Superior temporal gyrus (tissue), 1 donor: ENCODE measurements around the gene IL18.
"Not testable (repeated sequence)": the region's sequence is repeated elsewhere in the genome, so short reads cannot be mapped to it uniquely, and the experiment has no call there.

Source experiments
- DNase-seq: peaks from one replicate; pipeline ENCODE4 v3.0.0-alpha.2; 2016; ENCODE audit errors: extremely low spot score

Gene IL18

DNA sequence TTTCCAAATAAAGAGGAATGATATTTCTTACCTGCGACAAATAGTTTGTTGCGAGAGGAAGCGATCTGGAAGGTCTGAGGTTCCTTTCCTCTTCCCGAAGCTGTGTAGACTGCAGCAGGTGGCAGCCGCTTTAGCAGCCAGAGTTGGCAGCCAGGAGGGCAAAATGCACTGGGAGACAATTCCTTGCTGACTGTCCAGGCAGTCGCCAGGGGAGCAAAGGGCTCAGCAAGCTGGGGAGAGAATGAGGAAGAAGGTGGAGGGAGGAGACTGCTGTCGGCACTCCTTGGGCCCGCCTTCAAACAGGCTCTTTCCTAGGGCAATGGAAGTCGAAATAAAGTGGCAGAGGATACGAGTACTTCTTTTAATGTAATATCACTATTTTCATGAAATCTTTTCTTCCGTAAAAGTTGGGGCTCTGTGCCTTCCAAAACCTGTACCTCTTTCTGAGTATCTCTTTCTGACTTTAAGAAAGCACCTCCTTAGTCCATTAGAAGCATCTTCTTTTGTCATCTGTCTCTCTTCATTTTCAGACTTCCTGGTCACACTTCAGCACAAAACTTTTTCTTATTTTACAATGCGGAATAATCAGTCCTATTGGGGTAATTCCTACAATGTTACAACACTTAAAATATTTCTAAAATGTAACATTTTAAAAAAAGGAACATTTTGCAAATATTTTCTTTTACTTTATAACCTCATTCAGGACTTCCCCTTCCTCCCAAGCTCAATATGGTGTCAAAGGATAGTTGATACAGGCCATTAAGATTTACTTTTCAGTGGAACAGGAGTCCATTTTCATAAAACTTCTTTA lies at the start of gene IL18:
Gene IL18, minus strand, starts transcription at position 220 of the 811 bp plus-strand sequence. CDS start 9,041 bp downstream, outside the sequence.
- no peak for DNase-seq

DNA sequence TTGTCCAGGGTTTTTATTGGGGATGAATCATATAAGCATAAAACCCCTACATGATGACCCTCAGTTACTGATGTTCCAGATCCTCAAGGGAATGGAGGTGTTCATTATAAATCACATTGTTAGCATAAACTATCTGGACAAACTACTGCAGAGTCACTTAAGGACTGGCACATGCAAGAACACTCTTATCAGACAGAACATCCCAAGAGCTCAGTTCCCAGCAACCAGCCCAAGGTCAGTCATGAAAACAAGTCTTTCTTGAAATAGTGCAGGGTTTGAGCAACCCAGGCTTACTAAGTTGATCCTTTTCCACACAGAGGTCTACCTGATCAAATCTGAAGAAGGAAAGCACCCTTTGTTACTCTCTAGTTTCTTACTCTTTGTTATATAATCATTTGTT lies 48.8 kb upstream of the IL18 start:
- no peak for DNase-seq

DNA sequence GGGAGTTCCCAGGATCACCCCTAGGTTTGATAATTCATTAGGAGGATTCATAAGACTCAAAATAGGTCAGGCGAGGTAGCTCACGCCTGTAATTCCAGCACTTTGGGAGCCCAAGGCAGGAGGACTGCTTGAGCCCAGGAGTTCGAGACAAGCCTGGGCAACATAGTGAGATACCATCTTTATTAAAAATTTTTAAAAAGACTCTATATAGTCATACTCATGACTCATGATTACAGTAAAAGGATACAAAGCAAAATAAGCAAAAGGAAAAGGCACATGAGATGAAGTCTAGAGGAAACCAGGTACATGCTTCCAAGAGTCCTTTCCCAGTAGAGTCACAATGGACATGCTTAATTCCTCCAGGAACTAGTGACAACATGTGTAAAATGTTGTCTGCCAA lies 48.4 kb upstream of the IL18 start:
- DNase-seq: no peak

DNA sequence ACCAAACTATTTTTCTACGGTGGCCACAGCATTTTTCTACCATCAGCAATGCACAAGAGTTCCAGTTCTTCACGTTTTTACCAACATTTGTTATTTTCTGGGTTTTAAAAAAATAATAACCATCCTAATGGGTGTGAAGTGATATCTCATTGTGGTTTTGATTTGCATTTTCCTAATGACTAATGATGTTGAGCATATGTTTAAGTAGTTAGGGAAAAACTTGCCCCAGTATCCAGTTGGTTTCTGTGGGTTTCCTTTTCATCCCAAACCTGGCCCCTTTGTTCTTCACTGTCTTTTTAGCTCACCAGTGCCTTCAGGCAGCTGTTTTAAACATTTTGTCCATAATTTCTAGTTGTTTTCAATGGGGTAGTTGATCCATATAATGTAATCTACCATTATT lies 47.6 kb upstream of the IL18 start:
- DNase-seq: no peak

DNA sequence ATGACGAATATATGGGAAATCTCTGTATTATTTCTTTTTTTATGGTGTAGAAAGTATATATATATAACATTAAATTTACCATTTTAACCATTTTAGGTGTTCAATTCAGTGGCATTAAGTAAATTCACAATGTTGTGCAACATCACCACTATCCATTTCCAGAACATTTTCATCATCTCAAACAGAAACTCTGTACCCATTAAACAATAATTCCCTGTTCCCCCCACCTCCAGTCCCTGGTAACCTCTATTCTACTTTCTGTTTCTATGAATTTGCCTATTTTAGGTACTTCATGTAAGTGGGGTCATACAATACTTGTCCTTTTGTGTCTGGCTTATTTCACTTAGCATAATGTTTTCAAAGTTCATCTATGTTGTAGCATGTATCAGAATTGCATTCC lies 47.0 kb upstream of the IL18 start:
- no peak for DNase-seq

DNA sequence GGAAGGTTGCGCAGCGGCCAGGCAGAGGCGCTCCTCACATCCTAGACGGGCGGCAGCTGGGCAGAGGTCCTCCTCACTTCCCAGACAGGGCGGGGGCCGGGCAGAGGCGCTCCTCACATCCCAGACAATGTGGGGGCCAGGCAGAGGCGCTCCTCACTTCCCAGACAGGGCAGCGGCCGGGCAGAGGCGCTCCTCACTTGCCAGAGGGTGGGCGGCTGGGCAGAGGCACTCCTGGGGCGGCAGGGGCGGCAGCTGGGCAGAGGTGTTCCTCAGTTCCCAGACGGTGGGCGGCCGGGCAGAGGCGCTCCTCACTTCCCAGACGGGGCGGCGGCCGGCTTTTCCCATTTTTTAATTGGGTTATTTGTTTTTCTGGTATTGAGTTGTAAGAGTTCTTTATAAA lies 42.2 kb upstream of the IL18 start:
- no peak for DNase-seq

DNA sequence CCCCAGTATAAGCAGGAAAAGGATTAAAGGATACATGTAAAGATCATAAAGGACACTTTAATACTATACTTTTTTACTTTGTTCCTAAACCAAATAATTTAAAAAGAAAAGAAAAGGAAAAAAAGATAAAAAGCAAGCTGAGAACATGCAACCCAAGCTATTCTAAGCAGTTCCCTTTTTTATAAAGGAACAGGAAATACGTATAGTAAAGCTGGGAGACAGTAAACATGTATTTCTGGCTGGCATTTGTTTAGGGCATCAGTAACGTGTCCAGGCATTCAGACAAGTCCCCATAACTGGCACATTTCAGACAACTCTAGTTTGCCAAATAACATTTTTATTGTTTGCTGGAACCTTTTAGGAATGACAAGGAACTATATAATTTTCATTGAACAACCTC lies 36.4 kb upstream of the IL18 start:
- no peak for DNase-seq

DNA sequence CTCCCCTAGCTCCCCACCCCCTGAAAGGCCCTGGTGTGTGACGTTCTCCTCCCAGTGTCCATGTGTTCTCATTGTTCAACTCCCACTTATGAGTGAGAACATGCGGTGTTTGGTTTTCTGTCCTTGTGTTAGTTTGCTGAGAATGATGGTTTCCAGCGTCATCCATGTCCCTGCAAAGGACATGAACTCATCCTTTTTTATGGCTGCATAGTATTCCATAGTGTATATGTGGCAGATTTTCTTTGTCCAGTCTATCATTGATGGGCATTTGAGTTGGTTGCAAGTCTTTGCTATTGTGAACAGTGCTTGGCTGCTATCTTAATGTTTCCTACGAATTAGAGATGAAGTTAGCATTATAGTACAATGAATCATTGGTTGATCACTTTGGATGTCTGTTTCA lies 35.2 kb upstream of the IL18 start:
- not testable (repeated sequence) for DNase-seq

DNA sequence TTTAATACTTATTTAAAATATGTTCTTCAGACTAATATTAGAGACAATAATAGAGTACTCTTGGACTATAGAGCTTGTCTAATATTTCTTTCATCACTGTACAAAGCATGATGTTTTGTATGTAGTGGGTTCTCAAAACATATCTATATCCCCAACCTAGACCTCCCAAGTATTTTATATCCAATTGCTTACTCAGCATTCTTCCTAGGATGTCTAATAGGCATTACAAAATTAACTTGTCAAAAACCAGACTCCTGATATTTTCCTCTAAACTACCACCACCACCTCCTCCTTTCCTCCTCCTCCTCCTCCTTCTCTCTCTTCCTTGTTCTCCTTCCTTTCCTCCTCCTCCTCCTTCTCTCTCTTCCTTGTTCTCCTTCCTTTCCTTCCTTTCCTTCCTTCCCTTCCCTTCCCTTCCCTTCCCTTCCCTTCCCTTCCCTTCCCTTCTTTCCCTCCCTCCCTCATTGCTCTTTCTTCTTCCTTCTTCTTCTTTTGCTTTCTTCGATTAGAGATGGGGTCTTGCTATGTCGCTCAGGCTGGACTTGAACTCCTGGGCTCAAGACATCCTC lies 32.7 kb upstream of the IL18 start:
- DNase-seq: no peak

DNA sequence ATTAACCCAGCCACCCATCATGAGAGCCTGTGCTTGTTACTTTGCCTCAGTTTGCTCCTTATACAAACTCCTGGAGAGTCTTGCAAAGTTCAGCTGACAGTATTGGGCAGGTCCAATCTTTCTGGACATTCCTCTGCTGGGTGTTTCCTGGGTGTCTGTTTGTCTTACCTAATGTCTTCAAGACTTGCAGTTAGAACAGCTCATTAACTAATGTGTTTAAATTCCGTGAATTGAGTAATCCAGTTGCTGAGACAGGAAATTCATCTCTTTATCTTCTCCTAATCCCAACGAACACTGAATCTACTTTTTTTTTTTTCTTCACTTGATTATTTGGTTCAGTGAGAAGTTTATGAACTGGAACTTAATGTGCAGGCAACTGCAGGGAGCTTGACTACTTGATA lies 32.1 kb upstream of the IL18 start:
- DNase-seq: no peak

DNA sequence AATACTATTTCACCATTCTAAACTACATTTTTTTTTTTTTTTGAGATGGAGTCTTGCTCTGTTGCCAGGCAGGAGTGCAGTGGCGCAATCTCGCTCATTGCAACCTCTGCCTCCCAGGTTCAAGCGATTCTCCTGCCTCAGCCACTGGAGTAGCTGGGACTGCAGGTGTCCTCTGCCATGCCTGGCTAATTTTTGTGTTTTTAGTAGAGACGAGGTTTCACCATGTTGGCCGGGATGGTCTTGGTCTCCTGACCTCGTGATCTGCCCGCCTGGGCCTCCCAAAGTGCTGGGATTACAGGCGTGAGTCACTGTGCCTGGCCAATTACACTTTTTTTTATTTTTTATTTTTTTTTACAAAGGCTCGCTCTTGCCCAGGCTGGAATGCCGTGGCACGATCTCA lies 31.2 kb upstream of the IL18 start:
- not testable (repeated sequence) for DNase-seq

DNA sequence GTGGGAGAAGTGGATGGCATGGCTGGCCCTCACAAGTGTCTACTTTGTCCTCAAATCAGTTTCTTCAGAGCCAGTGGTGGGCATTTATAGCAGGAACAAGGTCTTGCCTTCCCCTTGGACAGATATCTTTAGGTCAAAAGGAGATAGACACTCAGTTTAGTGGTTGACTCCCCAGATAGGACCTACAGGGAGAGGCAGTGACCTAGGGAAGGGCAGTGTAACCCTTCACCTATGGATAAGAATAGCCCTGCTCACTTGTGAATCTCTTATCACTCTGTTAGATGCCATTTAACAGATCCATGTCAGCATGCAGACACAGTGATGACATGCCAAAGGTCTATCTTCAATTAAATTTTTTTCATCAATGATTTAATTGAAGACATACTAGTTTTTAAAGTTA lies 22.4 kb upstream of the IL18 start:
- DNase-seq: no peak

DNA sequence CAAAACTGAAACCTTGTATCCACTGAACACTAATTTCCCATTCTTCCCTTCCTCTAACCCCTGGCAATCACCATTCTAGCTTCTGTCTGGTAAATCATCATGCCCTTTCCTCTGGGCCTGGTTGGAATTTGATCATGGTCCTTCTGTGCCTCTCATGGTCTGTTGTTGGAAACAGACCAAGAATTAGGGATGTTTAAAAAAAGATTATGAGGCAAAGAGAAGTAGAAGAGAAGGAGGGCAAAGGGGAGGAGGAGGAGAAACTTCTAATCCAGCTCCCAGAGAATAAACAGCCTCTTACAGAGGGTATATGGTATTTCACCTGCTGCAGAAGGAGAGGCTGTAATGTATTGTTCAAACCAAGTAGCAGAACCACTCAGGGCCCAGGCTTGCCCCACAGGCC lies 22.0 kb upstream of the IL18 start:
- no peak for DNase-seq

DNA sequence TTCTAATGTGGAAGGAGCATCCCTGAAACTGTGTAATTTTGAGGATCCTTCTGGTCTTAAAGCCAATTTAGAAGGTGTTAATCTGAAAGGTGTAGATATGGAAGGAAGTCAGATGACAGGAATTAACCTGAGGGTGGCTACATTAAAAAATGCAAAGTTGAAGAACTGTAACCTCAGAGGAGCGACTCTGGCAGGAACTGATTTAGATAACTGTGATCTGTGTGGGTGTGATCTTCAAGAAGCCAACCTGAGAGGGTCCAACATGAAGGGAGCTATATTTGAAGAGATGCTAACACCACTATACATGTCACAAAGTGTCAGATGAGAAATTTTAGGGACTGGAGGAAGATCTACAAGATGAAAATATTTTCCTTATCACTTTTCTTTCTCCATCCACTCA lies 19.0 kb upstream of the IL18 start:
- no peak for DNase-seq

DNA sequence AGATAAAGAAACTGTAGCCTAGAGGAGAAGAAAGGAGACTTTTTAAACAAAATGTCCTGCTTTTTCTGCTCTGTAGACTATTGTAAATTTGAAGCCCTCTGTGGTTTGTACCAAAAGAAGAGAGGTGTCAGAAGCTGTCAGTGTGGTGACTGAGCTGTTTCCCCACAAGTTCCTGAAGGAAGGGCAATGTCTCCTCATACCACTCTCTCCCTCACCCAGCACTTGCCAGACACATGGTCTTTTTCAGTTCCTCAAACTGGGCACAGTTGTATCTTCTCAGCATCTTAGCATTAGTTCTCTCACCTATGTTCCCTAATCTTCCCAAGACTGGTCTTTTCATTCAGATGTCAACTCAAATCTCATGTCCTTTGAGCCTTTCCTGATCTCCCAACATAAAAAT lies 15.7 kb upstream of the IL18 start:
- DNase-seq: no peak

DNA sequence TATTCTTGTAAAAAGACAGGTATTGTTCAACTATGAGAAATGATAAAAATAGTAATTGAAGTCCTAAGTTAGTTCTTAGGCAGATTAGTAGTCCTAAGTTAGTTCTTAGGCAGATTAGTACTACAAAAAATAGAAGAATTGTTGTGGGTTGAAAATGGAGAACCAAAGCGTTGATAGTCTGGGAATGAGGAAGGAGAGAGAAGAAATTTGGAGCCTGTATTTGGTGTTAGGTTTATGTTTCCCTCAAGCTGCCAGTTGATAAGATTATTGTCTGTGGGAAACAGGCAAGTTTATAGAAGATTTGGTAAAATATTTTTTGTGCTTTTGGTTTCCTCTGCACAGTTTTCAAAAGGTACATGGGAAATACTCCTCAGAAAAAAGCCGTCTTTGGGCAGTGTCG lies 15.0 kb upstream of the IL18 start:
- DNase-seq: no peak

DNA sequence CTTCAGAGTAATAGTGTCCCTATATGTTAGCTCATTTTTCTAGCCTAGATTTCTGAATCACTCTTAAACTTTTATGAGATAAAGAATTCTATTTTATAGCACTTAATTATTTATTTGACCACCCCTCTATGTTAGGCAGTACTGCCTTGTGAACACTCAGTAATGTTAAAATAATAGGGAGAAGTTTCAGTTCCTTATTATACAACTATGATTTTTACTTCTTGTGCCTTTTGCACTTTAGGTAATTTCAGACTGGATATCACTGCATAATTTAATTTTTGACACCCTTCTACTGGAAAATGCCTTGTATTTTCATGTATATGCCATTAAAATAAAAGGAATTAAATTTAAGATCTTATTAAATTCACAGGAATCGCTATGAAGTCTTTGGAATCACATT lies 14.5 kb upstream of the IL18 start:
- no peak for DNase-seq

DNA sequence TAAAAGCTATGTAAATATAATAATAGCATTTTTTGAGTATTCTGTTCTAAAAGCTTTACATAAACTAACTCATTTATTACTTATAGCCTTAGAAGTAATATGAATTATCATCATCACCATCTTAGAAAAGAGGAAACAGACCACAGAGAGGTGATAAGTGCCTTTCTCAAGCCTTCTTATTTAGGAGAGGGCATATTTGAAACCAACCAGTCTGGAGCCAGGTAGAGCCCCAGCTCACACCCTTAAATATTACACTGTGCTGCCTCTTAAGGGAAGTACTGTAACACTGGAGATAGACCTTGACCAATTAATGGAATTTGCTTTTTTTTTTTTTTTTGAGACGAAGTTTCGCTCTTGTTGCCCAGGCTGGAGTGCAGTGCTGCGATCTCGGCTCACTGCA lies 13.7 kb upstream of the IL18 start:
- no peak for DNase-seq

DNA sequence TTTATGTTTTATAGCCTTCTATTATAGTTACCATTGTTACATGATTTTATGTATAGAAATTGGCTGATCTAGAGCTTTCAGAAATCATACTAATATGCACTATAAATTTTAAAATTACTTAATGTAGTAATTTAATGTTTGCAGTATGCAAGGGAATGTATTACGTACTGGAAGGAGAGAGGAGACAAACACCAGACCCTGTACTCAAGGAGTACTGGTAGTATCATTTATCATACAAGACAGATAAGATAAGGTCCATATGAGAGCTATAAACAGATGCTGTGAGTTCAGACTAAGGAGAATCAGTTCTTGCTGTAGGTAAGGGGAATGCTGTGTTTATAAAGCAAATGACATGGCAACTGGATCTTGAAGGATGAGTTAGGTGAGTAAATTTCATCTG lies 12.2 kb upstream of the IL18 start:
- no peak for DNase-seq

DNA sequence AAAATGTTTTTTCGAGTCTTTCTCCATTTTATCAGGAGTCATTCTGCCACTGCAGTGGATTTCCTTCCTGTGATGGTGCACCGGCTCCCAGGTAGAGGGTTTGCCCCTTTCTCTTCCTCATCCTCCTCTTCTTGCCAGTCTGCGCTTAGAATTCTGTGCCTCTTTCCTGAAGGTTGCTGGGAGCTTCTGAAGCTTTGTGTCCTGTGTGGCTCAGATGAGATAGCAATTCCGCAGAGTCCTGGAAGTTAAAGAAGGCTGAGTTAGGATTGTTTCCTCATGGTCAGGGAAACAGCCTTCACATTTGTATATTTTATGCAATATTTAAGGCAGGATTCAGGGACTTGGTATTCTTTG lies 11.7 kb upstream of the IL18 start:
- no peak for DNase-seq

DNA sequence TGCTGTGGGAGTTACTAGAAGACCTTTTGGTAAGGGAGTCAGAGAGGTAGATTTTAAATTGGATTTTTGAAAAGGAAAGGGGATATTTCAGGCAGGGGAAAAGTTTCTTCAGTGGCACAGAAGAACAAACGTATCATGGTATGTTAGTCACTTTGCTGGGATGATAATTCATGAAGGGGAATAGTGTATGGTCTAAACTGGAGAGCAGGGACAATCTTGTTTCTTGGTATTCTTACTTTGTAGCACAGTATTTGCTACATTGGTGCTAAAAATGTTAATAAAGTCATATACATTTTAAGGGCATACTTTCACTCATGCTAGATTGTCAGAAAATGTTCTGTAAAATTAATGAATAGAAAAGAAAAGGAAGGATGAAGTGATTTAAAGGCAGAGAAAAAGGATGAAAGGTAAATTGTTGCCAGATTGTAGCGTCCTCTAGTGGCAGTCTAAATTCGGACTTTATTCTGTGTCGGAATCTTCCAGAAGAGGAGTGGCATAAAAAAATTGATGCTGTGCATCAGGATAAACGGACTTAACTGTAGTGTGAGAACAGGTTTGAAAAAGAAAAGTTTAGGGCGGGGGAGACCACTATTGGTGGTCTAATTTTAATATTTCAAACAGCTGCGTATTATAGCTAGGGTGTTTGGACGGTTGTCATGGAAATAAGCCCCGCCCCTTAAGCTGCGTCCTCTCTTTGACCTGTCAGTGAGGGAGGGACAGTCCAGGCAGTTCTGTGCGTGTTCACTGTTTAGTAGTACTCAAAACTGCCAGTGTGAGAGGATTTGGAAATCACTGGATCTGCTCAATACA lies 11.1 kb upstream of the IL18 start, which contains the start of gene BCO2:
Gene BCO2, plus strand, starts transcription at position 724 of the 810 bp plus-strand sequence. CDS start 90 bp downstream, outside the sequence.
- DNase-seq: peak; percentile 97

DNA sequence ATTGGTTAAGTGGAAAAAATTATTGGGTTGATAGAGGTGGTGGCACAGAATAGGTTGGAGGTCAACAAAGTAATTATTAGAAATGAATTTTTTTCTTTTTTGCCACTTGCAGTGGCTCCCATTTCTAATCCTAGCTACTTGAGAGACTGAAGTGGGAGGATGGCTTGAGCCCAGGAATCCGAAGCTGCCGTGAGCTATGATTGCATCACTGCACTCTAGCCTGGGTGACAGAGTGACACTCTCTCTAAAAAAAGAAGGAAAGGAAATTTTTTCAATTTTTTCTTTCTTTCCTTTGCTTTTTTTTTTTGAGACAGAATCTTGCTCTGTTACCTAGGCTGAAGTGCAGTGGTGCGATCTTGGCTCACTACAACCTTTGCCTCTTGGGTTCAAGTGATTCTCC lies 9.3 kb upstream of the IL18 start:
- no peak for DNase-seq
